ENCODE measurements around the gene FAM13C.

The FAM13C gene

DNA sequence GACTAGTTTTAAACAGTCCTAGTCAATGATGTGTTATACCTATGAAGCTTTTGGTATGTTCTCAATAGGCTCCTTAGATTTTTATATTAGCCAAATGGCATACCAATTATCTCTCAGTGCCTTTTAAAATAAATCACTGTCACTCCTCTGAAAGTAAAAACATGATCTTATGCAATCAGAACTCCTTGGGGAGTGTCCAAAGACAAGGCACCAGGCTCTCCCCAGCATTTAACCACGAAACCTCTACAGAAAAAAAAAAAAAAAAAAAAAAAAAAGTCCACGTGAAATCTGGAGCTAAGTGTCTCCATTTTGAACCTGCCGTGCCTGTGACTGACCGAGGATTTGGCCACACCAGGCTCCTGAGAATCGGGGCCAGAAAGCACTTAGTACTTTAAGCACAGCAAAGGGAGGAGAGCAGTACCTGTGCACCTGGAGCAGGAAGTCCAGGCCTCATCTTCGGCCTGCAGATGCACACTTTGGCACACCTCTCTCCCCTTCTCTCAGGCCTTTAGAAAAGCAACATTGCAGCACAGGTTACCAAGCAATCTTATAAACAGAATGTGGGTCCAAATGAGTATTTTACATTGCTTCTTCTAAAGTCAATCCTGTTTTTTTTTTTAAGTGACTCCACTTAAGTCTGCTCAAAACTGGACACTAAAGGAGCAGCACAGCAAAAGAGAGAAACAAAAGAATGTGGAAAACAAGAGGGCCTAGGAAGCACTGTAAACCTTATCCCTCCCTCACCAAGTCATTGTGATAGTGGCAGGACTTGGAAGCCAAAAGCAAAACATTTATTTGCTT is 1.5 kb downstream of the FAM13C start:
- DNase-seq, result no peak

DNA sequence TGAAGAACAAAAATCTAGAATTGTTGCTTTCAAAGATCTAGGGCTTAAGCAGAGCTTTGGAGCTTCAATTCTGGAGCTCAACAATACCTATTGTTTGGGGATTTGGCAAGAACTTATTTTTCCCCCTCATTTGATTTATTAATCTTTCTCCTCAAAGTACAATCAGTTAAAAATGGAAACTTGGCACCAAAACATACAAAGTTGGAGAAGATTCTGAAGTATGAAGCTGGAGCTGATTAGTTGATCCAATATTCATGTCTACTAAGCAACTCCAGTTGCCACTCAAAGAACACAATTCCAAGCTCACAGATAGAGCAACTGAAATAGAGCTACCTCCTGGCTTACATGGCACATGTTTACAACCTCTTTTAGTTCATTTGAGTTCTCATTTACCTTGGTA is 3.8 kb downstream of the FAM13C start:
- DNase-seq, result no peak

DNA sequence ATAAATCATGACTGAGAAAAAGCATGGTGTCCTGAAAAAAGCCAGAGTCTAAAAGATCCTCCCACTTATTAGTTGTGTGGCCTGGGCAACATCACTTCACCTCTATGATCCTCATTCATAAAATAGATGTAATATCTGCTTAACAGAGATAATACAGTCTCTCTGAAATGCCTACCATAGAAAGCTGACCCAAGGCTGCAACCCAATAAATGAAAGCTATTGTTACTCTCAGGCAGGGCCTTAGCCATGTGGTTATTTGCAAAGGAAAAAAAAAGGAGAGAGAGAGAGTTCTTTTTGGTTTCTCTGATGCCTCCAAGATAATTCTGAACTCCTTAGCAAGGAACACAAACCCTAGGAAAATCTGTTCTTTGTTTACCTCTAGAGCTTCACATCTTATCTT is 7.9 kb downstream of the FAM13C start:
- no peak for DNase-seq

DNA sequence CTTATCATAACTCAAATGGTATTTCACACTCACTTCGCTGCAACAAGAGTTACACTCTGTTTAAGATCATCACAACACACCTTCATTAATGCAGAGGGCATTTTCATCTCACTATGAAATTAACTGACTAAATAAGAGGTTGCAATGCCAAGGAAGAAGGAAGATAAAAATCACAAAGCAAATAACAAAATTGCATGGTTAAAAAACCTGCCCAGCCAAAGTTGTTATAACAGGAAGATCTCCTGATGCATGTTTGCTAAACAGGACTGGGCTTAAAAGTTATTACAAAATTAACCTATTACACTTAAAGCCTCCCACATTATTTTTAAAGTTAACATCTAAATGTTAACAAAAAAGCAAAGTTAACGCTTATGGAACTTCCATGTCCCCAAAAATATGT is 11.8 kb downstream of the FAM13C start:
- DNase-seq, result no peak

DNA sequence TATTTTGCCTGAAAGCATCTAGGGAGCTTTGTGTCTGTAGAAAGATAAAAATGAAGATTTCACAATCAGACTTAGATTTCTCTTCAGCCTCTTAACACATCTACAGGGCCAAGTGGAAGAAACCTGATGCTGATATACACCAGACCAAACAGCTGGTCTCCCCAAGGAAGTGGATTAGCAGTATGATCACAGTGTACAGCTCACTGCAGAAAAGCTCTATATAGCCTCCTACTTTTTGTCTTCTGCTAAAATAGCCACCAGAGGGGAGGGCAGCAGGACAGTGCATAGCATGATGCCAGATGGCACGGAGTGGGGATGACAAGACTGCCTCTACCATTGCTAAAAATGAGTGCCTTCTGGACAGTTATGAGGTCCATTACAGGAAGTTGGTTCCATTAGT is 16.0 kb downstream of the FAM13C start:
- no peak for DNase-seq

DNA sequence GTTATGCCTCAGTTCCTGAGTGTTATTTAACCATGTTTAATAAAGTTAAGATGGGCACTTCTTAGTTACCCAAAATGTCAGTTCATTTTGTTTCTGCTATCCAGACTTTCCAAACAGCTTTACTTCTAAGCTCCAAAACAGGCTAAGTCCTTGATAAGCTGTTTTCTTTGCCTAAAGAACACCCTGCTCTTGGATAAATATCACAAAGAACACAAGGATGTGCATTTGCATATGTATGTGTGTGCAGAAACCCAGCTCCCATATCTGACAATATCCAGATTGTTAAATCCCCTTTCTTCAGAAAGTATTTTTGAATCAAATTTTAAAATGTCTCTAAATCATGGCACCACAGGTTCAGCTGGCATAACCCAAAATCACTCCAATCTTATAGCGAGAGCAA is 19.6 kb downstream of the FAM13C start:
- no peak for DNase-seq

DNA sequence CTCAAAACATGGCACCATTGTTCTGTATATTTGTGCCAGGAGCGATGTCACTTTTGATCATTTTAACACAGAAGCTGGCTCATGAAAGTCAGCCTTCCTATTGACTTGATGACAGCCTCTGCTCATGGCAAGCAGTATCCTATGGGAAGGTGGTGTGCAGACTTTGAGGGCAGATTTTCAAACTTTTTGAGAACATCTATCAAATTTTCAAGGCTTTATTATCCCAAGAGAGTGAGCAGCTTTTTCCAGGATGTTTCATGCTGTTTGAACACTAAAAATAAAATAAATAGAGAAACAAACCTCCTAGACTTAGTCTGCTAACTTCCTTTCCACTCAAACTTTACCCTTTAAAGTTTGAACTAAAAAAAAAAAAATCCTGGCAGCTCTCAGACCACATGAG is 20.3 kb downstream of the FAM13C start:
- DNase-seq, result no peak

DNA sequence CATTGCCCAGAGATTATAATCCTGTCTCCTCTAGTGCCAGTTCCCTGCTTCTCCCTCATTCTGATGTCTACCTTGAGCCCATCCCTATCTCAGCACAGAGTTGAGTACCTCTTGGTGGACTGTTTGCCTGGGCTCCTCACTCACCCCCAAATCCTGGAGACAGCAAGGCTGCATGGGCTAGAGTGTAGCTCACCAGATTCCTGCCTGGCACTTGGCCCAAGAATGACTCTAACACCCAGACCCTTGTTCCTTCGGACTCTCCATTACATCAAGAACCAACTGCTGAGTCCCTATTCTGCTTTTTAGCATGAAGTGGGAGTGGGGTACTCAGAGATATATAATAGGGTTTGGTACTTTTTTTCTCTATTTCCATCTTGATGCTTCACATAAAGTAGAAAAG is 22.1 kb downstream of the FAM13C start:
- no peak for DNase-seq

DNA sequence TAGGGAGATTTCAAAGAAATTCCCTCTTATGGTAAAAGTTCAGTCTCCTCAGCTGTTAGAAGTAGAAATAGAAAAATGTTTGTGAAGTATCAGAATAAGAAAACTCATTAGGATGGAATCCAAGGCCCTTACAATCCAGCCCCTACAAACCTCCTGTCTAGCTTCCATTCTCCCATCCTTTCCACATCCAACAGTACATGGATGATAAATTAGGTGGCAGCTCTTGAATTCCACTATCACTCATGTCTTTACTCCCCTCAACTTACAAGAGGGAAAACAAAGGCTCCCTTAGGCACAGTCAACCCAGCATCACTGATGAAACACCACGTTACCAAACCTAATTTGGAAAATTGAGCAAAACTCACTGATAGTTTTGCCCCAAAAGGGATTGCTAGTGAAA is 23.0 kb downstream of the FAM13C start:
- no peak for DNase-seq

DNA sequence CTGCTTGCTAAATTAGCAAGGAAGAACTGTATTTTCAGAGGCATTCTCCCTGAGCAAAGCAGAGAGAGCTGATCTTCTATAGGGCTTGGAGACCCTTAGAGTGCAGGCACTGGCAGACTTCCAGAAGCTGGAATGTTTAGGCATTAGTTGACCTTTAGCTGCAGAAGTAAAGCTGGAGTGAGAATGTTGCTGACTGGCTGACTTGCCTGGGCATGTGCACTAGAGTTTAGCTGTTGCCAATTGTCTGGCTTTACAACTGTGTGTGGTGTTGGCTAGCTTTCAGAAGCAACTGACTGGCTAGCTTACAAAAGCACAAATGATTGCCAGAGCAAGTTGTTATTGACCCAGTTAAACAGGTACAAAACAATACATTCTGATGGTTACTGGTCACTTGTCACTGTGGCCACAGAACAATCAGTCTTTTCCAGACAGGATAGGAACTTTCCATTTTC is 25.1 kb downstream of the FAM13C start:
- no peak for DNase-seq

DNA sequence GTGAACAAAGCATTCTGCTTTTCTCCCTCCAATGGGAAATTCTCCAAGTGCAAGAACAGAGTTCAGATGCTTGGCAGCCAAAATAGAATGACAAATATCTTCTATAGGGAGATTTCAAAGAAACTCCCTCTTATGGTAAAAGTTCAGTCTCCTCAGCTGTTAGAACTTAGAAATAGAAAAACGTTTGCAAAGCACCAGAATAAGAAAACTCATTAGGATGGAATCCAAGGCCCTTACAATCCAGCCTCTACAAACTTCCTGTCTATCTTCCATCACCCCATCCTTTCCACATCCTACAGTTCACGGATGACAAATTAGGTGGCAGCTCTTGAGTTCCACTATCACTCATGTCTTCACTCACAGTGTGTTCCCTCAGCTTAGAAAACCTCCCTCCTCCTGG is 25.7 kb downstream of the FAM13C start:
- no peak for DNase-seq

DNA sequence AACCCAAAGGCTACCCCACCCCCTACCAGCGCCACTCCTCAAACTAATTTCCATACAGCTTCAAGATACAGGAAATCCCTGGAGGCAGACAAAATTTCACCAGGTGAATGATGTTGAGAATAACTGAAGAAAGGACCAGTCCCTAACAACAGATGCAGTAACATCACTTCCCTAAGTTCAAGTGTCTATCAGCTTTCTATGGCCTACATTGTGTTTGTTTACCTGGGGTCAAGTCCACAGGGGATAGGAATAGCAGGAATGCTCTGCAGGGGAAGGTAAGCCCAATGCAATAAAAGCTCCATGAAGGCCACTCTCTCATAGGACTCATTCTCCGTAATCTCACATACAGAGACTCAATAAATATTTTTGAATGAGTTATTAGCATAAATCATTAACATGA is 26.9 kb downstream of the FAM13C start:
- no peak for DNase-seq

DNA sequence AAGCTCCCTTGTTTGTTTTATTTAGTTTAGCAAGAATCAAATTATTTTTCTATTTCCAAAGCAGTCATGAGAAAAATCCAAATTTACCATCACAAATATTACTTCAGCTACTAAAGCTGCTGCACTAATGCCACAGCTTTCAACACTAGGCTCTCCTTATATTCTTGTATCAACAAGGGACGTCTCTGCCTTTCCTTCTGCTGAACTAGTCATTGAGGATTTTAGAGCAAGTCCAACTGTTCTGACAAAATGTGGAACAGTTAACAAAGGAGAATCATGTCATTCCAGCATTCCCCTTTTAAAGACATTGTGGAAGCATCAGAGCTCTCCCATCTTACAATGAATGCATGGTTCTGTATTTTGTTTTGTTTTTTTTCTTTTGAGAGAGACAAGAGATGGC is 28.6 kb downstream of the FAM13C start:
- DNase-seq, result no peak

DNA sequence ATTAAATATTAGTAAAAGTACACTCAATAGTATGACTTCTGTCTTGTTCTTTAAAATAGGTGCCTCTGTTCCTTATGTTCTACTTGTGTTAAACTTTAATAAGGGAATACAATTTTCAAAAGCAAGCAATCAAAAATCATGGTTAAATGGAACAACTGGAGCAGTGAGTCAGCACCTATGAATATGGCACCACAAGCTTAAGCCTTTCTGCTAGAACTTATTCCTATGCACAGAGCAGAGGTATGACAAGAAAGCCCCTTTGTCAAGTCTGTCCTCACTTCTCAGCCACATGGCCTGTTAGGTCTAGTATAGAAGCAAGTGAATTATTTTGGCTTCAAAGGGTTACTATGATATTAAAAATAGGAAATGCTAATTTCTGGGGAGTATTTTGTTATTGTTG is 29.8 kb downstream of the FAM13C start:
- DNase-seq, result no peak

DNA sequence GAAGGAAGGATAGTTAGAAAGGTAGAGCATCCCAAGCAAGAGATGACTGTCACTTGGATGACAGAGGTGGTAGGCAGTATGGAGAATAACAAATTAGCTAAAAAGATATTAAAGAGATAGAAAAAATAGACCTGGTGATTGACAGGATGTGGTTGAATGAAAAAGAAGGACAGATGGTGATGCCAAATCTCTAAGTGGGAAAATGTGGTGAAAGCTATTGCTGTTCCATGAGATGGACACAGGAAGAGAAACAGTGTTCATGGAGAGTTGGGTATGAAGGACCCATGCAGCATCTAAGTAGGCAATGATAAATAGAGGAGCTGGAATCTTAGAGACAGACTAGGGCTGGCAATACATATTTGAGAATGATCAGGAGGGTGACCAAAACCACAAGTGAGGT is 30.7 kb downstream of the FAM13C start:
- no peak for DNase-seq

DNA sequence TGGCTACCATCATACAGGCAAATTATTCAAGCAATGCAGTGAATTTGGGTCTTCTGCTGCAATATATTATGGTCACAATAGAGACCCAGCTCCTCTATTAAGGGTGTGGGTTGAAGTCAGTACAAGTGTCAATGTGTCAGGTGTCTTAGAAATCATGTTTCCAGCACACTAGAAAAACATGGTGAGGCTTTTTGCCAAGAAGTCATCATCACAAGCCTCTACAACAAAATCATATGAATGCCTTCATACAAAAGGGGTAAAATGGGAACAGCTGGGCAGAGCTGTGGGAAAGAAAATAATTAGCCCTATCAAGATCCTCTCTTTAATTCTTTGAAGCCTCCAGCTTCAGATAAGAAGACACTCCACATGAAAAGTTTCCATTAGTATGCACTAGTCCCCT is 37.2 kb downstream of the FAM13C start:
- DNase-seq, result no peak

DNA sequence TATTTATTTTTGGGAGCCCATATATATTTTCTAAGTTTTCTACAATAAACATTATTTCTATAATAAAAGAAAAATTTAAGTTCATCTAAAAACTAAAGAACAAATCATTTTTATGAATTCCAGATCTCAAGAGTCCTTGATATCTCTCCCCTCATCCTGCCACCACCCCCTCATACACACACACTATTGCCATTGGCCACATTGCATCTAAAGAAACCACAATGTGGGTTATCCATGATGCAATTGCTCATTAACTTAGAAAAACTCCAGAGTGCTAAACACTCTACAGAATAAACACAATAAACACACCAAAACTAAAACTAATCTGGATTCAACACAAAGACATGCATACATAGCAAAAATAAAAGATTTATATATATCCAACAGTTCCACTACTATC is 37.8 kb downstream of the FAM13C start:
- no peak for DNase-seq

DNA sequence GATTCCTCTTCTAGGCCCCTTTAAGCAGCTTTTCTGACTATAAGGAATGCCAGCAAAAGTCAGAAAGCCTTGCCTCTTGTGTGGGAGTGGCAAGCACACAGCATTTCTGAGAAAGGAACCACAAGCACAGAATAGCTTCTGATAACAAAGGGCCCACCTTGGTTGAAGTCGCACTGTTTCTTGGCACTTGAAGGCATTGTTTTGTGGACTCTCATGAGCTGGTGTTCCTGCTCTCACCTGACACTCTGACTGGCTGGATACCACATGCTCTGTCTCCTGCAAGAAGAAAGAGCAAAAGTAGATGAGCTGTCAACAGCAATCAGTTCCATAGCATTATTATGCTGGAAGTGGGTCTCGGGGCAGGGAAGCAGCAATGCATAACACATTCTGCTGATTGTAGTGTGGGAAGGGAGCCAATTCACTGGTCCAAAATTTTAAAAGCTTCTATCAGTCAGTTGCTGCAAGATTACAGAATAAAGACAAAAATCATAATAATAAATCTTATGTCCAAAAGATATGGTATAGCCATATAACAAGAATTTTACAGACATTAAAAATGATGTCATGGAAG is 38.4 kb downstream of the FAM13C start:
- DNase-seq, result no peak

DNA sequence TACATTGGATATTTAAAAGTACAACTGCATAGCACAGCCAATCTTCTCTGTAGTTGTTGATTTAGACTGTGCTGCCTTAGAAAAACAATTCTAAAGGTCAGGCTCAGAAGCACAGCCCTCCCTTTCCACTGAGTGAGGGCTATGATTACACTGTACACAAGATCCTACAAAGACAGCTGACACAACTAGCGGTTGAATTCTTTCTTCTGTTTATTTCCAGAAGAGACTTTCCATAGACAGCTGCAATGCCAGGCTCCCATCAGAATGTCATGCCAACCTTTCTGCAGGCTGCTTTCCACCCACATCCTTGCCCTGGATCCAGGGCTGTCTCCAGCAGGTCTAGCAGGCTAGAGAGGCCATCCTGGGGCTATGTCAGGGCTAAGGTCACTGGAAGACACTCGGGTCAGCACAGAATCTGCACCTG is 39.3 kb downstream of the FAM13C start:
- DNase-seq, result peak; percentile 6

DNA sequence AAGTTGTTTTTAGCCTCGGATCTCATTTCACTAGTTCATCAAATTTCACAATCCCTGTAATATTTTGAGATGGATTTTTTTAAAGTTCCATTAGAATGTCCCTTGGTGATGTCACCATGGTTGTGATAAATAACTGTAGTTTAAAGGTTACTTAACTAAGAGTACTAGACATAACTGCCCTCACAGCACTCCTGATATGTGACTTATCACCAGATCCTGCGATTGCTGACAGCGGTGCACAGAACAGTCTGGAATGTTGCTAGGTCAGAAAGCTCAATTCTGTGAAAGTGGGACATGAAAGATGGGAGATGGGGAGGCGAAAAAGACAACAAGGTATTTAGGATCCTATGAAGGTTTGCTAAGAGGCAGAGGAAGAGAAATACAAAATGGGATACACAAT is 40.2 kb downstream of the FAM13C start:
- no peak for DNase-seq

DNA sequence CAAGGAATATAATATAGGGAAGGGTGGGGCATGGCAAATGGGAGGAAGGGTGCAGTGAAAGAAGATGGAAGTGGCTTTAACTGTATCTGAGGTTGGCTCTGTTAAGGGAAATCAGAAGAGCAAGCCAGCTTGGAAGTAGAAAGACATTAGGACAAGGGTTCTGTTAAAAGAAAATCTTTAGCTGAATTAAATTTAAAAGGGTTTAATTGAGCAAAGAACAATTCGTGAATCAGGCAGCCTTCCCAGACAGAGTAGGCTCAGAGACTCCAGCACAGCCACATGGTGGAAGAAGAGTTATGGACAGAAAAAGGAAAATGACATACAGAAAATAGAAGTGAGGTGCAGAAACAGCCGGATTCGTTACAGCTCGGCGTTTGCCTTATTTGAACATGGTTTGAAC is 42.0 kb downstream of the FAM13C start:
- DNase-seq, result no peak

DNA sequence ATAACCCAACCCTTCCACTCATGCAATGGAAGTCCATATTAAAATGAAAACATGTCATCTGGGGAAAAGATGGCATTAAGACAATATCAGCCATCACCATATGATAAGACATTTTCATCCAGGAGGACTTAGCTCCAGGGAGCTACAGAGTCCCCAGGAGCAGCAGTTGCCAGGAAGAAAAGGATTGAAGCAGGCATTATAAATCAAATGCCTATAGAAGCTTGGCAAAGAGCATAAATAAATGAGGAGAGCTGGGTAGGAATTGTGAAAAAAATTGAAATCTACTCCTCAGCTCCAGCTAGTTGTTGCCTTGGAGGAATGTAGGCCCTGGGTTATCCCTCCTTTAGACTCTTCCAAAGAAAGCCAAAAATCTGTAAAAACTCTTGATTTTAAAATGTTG is 42.5 kb downstream of the FAM13C start:
- DNase-seq, result no peak

DNA sequence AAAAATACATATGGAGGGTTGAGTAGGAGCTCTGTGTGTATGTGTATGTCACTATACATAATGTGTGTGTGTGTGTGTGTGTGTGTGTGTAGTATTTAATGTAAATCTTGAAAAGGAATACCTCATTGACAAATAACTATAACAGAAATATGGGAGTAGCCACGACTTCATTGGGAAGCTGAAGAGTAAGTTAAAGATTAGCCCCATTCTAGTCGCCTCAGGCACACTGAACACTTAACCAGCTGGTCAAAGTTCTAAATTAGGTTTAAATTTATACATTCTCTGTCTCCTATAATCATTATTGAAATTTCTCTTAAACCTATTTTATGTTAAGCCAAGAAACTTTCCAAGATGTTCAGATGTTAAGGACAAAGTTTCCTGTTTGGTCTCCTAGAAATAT is 45.3 kb downstream of the FAM13C start:
- no peak for DNase-seq

DNA sequence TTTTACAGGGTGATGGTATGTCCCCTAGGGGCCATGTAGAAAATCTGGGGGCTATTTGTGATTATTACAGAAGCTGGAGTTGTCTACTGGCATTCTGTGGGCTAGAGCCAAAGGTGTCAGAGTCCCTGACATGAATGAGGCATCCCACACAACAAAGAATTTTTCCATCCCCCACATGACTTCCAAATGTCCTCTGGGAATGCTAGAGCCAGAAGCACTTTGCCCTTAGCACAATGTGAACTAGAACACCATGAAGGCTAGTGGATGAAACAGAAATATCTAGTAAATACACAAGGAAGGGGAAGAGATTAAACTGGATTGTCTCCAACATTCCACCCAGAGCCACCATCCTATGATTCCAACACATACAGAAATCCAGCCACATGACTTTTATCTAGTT is 46.9 kb downstream of the FAM13C start:
- no peak for DNase-seq

DNA sequence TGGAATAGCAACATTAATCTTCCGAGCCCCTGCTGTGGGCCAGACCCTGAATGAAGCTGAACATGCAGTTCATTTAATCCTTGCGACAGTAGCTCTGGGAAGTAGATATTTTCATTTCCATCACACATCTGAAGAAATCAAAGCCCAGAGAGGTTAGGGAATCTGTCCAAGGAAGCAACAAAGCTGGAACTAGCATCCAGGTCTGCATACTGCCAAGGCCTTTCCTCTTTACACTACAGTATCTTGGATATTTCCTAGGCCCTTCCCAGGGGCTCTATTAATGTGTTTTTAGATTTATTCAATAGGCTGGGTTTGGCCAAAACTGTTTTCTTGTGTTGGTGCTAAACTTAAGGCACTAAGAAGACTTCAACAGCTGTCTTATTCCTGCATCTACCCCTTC is 48.1 kb downstream of the FAM13C start:
- no peak for DNase-seq

All from NCI-H748 treated with DMSO at 0.1 percent for 48 hours (cell line).